Neuron (in vitro differentiated cells): Measurements from ENCODE around the gene IL17RA.
A peak's percentile ranks its signal among the peaks of the same experiment; 100 is the strongest.
"Not testable (repeated sequence)": the region's sequence is repeated elsewhere in the genome, so short reads cannot be mapped to it uniquely, and the experiment has no call there.

ENCODE experiments used
- H2AFZ ChIP-seq: one replicate; pipeline ENCODE4 v1.6.1; 2013; ENCODE audit warnings: low read depth, mild to moderate bottlenecking, inconsistent platforms, low read length, moderate library complexity
- H3K27me3 ChIP-seq: one replicate; pipeline ENCODE4 v1.6.1; 2013; ENCODE audit warnings: low read length; ENCODE audit not compliant: insufficient read depth
- H3K36me3 ChIP-seq: one replicate; pipeline ENCODE4 v1.6.1; 2013; ENCODE audit warnings: low read length; ENCODE audit not compliant: insufficient read depth
- H3K4me1 ChIP-seq: one replicate; pipeline ENCODE4 v1.6.1; 2013; ENCODE audit warnings: low read length; ENCODE audit not compliant: insufficient read depth
- H3K4me3 ChIP-seq: 2 replicates; pipeline ENCODE4 v1.5.1; 2013; ENCODE audit warnings: mild to moderate bottlenecking, low read length, moderate library complexity
- H3K9me3 ChIP-seq: one replicate; pipeline ENCODE4 v1.6.1; 2013; ENCODE audit warnings: low read length

IL17RA gene

GRCh38 chr22:17084554-17085276 is at the start of gene IL17RA:
IL17RA (plus strand) TSS chr22:17085000; CDS start chr22:17085092, 92 bp downstream.
- no peaks in the 10 kb centered on the region for H3K4me1 ChIP-seq

GRCh38 chr22:17035246-17035645 is 49.6 kb upstream of the IL17RA start:
- Histone ChIP-seq H3K27me3 (no peaks in the 10 kb centered on the region), H2AFZ (no peak overlapping the region), H3K36me3 (no peaks in the 10 kb centered on the region), H3K4me1 (no peaks in the 10 kb centered on the region), H3K9me3 (no peaks in the 10 kb centered on the region), H3K4me3 (no peak overlapping the region)

More at GRCh38 chr22:17084554-17085276, at the start of gene IL17RA:
- no peaks in the 10 kb centered on the region for H3K36me3 ChIP-seq
- H3K4me3 ChIP-seq, result peak within 1 kb of the TSS; percentile 73
- peak within 1 kb of the TSS; percentile 96 for H2AFZ ChIP-seq
- no peaks in the 10 kb centered on the region for H3K27me3 ChIP-seq
- H3K9me3 ChIP-seq, result no peaks in the 10 kb centered on the region

GRCh38 chr22:17035976-17036841 is 48.6 kb upstream of the IL17RA start:
- H3K4me1 ChIP-seq, H3K27me3 ChIP-seq, H3K9me3 ChIP-seq, H3K4me3 ChIP-seq, H3K36me3 ChIP-seq, H2AFZ ChIP-seq: not testable (repeated sequence)

GRCh38 chr22:17036842-17037711 is 47.7 kb upstream of the IL17RA start:
- H3K27me3 ChIP-seq, H3K4me3 ChIP-seq, H2AFZ ChIP-seq, H3K9me3 ChIP-seq, H3K4me1 ChIP-seq, H3K36me3 ChIP-seq: not testable (repeated sequence)

- H3K4me3 ChIP-seq, result no peak overlapping the region
- H3K36me3 ChIP-seq, result no peaks in the 10 kb centered on the region
- H2AFZ ChIP-seq, result no peak overlapping the region
- H3K4me1 ChIP-seq, result no peaks in the 10 kb centered on the region
- no peaks in the 10 kb centered on the region for H3K9me3 ChIP-seq
- H3K27me3 ChIP-seq, result peaks cover 5% of the 10 kb centered on the region
Measured at GRCh38 chr22:17043521-17043920, 41.3 kb upstream of the IL17RA start.

GRCh38 chr22:17046566-17047348 is 38.0 kb upstream of the IL17RA start:
- H3K4me3 ChIP-seq, result no peak overlapping the region
- no peaks in the 10 kb centered on the region for H3K9me3 ChIP-seq
- H3K4me1 ChIP-seq, result no peaks in the 10 kb centered on the region

GRCh38 chr22:17047656-17048055 is 37.1 kb upstream of the IL17RA start:
- no peaks in the 10 kb centered on the region for H3K36me3 ChIP-seq
- H3K27me3 ChIP-seq, result peaks cover 5% of the 10 kb centered on the region
- H3K4me1 ChIP-seq, result no peaks in the 10 kb centered on the region
- H3K9me3 ChIP-seq, result no peaks in the 10 kb centered on the region
- H2AFZ ChIP-seq, result no peak overlapping the region
- H3K4me3 ChIP-seq, result no peak overlapping the region

More at GRCh38 chr22:17046566-17047348, 38.0 kb upstream of the IL17RA start:
- Histone ChIP-seq H3K36me3 (no peaks in the 10 kb centered on the region), H3K27me3 (peaks cover 5% of the 10 kb centered on the region), H2AFZ (no peak overlapping the region)

- Histone ChIP-seq H3K27me3 (peaks cover 4% of the 10 kb centered on the region), H3K36me3 (no peaks in the 10 kb centered on the region), H3K4me1 (no peaks in the 10 kb centered on the region), H3K4me3 (no peak overlapping the region), H2AFZ (no peak overlapping the region), H3K9me3 (no peaks in the 10 kb centered on the region)
Measured at GRCh38 chr22:17056058-17056457, 28.7 kb upstream of the IL17RA start.

GRCh38 chr22:17056807-17057206 is 28.0 kb upstream of the IL17RA start:
- Histone ChIP-seq H2AFZ (no peak overlapping the region), H3K36me3 (no peaks in the 10 kb centered on the region), H3K4me3 (no peak overlapping the region), H3K27me3 (peaks cover 4% of the 10 kb centered on the region), H3K9me3 (no peaks in the 10 kb centered on the region), H3K4me1 (no peaks in the 10 kb centered on the region)

GRCh38 chr22:17057959-17058814 is 26.6 kb upstream of the IL17RA start:
- peaks cover 4% of the 10 kb centered on the region for H3K27me3 ChIP-seq
- H3K4me1 ChIP-seq, result no peaks in the 10 kb centered on the region
- H3K4me3 ChIP-seq, result no peak overlapping the region
- H3K36me3 ChIP-seq, result no peaks in the 10 kb centered on the region
- no peak overlapping the region for H2AFZ ChIP-seq
- H3K9me3 ChIP-seq, result no peaks in the 10 kb centered on the region

GRCh38 chr22:17060126-17060525 is 24.7 kb upstream of the IL17RA start:
- H2AFZ ChIP-seq, result no peak overlapping the region
- H3K27me3 ChIP-seq, result peaks cover 4% of the 10 kb centered on the region
- H3K4me3 ChIP-seq, result no peak overlapping the region
- no peaks in the 10 kb centered on the region for H3K9me3 ChIP-seq
- H3K36me3 ChIP-seq, result no peaks in the 10 kb centered on the region
- H3K4me1 ChIP-seq, result no peaks in the 10 kb centered on the region
